Activated CD8-positive, alpha-beta memory T cell treated with anti-CD3 and anti-CD28 coated beads, Interleukin-2, amount 50 U/mL, for 24 hours (primary cell): ENCODE measurements around the gene DGKH.

Experiments
- DNase-seq: peaks from one replicate; pipeline ENCODE4 v3.0.0-alpha.2; 2020; ENCODE audit errors: extremely low read depth

DGKH gene

DNA sequence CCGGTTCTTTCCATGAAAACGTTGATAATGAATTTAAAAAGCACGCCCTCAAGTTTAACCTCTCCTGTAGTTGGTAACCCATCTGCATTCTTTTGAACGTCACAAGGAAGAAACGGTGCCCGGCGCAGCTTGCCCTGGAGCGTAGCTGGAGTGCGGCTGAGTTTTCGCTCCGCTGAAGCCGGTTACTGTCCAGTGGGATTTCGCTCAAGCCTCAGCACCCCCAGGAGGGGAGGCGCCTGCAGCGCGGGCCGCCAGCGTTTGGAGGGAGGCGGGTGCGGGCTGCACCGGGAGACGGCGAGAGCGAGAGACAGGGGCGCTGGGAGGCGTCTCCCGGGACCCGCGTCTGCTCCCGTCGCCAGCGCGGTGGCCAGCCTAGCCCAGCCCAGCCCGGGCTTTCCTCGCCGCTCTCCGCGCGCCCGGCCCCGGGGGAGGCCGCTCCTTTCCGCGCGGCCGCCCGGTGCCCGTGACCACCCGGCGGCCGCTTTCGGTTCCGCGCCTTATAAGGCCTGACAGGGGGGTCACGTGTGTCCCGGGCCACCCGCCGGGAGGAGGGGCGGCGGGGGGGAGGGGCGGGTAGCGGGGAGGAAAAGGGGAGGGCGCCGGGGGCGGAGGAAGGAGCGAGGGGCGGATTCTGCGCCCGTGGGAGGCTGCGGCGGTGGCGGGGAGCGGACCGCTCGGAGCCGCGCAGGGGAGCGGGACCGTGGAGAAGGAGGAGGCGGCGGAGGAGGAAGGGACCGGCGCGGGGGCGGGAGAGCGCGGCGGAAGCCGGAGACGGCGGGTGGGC, 8.3 kb upstream of the DGKH start:
- DNase-seq, result peak; percentile 57

DNA sequence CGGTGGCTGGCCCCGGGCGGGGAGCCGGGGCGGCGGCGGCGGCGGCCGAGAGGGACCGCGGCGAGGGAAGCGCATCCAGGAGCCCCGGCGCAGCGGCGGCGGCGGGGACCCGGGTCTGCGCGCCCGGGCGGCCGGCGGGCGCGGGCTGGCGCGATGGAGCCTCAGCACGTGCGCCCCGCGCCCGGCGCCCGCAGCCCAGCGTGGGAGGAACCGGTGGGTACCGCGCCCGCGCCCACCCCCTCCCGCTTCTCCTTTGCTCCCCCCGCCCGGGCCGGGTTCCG, 7.8 kb upstream of the DGKH start:
- DNase-seq, result no peak

DNA sequence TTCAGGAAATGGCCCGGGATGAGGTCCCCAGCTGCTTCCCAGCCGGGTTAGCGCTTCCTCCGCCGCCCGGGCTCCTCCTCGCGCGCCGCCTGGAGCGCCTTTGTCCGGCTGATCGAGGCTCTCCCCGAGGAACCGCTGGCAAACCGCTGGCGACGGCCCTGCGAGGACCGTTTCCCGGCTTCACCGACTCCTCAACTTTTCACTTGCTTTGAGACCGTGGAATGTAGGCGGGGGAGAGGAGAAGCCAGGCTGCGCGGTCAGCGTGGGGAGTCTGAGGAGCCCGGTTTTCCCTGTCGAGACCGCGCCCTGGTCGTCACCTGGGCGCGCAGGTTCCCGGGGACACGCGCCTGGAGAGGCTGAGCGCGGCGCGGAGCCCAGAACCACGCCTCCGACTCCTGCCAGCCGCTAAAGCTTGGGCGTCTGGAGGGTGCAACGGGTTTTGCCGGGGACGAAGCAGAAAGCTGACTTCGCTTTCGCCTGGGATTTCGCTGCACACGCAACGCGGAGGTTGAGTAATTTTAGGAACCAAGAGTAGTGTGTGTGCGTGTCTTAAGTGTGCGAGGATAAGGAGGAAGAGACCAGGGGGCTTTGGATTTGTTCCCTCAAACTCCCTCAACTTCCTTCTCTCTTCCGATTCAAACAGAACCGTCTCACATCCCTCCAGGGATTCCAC, 7.3 kb upstream of the DGKH start:
- DNase-seq, result no peak

DNA sequence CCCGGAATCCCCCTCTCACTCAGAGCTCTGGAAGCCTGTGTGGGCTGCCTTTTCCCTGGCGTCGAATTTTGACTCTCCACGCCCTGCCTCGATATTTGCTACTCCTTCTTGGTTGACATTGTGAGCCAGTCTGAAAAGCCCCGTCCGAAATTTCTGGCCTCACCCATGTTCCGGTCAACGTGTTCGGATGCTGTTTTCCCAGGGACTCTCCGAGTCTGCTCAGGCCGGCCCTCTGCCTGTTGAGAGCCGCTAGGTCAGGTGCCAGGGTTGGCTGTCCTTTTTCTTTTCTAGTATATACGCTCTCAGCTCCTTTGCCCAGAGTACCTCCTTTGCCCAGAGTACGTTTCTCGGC, 6.8 kb upstream of the DGKH start:
- DNase-seq, result no peak

DNA sequence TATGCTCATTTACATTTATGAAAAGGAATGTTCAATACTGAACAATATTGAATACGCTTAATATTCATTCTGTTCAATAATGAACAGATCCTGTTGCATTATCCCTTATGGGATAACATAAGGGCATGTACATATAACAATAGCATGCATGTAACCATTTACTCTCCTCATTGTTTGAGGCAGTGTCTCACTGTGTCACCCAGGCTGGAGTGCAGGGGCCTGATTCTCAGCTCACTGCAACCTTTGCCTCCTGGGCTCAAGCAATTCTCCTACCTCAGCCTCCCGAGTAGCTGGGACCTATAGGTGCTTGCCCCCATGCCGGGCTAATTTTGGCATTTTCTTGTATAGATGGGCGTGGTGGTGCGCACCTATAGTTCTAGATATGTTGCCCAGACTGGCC, 4.8 kb upstream of the DGKH start:
- DNase-seq, result no peak

DNA sequence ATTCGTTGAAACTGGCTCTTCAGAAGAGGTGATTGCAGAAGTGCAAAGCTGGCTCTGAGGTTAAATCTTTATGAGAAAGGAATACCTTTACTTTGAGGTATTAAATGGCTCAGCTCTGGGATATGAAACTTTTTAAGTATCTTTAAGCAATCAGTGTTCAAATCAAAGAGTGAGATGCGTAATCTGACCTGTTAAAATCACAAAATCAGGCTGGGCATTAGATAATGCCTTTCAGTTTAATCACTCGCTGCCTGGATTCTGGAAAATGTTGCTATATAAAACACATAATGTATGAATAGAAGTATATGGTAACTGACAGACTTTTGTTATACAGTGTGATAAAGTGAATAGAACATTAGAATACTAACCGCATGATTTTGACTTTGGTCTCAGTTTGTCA, 2.0 kb upstream of the DGKH start:
- DNase-seq, result no peak

DNA sequence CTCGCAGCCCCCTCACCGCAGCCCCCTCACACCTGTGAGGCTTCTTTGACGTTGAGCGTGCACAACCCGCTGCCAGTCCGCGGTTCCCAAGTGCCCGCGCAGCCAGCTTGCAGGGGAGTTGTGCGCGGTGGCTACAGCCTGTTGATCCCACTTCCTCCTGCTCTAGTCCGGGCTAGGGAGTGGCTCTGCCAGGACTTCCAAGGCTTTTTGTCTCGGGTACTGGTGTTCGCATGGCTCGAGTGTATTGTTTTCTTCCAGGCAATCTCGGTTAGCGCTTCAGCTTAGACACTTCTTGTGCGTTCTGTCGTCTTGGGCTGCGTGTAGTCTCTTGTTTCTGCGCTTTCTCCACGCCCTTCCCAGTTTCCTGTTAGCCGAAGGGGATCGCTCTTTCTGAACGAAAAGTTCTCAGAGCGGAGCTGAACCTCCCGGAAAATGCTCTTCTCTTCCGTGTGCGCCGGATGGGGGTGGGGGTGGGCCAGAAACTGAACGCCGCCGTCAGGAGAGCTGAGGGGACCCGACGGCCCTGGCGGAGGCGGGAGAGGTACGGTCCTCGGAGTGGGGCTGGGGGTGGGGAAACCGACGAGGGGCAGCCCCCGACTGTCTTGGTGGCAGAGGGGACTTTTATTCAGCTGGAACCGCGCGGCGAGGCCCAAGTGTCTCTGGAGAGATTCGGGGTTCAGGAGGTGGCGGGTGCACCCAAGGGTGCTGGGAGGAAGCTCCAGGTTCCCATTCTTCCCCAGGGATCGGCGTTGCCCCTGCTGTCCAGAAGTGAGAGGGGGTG, 697 bp upstream of the DGKH start:
- no peak for DNase-seq

DNA sequence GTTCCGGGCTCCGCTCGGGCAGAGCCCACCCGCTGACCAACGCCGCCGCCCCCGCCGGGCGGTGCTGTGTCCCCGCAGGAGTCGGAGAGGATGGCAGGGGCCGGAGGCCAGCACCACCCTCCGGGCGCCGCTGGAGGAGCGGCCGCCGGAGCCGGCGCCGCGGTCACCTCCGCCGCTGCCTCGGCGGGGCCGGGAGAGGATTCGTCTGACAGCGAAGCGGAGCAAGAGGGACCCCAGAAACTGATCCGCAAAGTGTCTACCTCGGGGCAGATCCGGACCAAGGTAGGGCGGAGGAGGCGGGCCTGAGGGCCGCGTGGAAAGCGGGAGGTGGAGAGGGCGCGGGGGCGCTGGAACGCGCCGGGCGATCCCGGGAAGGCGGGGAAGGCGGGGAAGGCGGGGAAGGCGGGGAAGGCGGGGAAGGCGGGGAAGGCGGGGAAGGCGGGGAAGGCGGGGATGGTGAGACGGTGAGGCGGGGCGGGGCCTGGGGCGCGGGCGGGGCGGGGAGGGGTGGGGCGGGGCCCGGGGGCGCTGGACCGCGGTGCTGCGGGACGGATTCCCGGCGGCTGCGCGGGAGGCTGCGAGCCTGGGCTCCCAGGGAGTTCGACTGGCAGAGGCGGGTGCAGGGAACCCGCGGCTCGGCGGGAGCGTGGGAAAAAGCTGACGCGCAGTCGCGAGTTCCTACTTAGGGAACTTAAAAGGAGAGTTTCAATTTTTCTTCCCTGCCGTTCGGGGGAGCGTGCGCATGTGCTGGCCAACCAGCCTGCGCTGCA, 421 bp downstream of the DGKH start:
- DNase-seq, result no peak

DNA sequence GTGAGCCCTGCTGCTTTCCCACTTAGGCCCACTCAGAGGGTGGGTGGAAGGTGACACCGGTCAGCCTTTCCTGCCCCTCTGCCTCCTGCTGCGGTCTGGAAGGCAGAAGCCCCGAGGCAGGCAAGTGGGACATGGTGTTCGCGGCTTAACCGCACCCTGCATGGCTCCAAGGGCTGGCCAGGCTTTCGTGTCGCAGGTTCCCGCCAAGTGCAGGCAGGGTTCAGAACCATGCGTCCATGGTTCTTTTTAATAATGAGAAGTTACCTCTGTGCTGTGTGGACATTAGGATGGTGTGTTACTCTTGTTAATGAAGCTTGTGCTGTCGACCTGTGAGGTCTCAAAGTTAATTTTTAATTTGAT, 986 bp downstream of the DGKH start:
- no peak for DNase-seq

DNA sequence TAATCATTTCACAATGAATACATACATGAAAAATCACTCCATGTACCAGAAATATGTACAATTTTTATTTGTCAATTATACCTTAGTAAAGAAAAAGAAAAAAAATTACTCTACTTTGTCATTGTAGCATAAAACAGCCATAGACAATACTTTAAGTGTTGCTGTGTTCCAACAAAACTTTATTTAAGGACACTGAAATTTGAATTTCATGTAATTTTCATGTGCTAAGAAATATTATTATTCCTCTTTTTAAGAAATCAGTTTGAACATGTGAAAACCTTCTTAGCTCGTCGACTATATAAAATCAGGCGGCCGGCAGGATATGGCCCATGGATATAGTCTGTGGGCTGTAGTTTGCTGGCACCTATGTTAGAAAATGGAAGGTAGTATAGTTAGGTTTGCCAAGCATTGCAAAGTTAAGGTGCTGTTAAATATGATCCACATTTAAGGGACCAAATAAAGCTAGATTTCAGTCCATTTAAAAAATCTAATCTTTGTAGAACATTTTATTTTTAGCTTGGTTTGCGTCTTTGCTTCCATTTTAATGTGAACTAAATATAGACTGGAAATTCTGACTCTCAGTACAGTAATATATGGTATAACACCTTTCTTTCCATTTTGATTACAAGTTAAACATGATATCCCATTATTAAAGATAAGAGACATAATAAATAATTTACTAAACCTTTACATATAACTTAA, 6.5 kb downstream of the DGKH start:
- DNase-seq, result no peak

DNA sequence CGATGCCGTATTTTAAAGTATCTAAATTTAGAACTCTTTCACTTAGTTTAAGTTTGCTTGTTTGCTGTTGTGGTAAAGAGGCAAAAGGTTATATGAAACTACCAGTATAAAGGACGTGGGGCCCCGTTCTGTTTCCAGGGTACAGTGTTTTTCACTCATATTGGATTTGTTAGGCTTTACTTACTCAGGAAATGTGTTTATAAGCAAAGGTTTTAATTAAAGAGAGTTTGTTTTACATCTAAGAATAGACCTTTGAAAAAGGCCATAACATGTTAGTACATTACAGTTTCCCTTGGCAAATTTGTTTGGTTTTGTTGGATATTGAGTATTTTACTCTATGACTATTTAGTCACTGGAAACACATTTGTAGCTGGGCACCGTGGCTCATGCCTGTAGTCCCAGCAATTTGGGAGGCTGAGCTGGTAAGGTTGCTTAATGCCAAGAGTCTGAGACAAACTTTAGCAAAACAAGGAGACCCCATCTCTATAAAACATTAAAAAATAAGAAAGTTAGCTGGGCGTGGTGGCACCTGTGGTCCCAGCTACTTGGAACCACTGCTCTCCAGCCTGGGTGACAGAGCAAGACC, 7.1 kb downstream of the DGKH start:
- no peak for DNase-seq

DNA sequence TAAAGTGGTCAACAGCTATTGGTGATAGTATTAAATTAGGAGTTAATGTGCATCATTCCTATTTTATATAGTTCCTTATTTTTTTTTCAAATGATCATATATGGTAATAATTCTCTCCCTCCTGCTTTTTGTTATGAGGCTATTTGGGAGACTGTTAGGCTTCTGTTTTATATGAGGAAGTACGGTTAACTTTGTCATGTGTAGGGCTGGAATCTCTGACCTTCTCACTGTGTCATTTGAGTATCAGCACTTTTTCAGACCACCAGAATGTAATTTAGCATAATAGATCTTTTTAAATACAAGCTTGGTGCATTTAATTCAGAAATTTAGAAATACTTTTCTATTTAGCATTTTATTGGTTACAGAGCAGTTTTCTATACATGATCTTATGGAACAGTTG, 7.7 kb downstream of the DGKH start:
- no peak for DNase-seq

DNA sequence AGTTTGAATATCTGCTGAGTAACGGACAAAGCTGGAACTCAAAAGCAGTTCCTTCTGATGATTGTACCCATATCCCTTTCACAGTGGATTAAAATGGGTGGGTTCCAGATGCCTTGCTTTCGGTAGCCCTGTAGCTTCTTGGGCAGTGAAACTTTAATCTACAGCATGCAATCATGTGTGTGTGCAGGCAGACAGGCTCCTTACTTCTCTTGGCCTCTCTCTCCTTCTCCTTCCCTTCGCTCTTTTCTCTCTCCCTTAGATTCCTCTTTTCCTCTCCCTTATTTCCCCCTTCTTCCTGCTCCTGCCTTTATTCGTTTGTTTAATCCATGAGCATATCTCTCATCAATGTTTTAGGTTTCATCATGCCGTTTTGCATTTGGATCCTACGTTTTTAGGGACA, 8.1 kb downstream of the DGKH start:
- DNase-seq, result no peak

DNA sequence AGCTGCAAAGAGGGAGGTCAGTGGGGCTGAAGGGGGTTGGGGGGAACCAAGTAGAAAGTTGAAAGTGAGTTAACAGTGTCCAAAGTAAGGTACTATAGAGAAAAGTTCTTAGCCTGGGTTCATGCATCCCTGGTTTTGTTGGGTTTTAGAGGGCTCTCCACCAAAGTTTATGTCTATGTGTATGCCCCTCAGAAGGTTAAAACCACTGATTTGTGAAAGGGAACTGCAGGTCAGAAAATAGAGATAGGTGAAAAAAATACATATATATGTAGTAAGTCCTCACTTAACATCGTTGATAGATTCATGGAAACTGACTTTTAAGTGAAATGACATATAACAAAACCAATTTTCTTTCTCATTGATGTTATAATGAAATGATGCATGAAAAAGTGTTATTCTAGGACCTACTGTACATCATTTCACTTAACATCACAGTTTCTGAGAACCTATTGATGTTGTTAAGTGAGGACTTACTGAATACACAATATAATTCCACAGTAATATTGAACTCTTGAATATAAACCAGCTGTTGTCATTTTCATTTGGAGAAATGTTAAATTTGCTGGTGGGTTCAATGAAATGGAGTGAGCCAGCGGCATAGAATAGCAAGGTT, 9.6 kb downstream of the DGKH start:
- no peak for DNase-seq

DNA sequence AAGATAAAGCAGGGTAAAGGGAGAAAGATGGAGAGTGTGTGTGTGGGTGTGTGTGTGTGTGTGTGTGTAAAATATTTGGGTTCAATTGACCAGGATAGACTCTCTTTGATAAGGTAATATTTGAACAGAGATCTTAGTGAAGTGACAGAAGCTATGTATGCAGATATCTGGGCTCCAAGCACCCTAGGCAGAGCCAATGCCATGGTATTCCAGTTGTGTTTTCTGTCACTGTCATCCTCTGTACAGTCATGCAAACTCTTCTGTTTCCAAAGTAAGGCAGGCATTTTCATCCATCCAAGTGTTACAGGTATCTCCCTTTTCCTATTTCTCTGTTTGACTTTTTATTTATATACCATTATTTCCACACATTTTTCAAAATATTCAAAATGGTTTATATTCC, 13.5 kb downstream of the DGKH start:
- DNase-seq, result no peak

DNA sequence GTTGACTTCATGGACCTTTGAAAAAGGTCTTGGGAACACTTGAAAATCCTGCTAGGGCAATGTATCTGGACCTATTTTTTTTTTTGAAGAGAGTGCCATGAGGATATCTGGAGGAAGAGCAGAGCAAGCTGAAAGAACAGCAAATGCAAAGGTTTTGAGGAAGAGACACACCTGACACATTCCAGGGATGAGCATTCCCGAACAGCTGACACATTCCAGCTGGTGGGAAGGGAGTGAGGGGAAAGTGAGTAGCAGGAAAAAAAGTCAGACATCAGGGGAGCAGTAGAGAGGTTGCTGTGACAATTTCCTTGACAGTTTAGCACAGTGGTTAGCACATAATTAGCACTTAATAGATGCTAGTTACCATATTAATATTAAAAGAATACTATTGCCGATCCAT, 14.7 kb downstream of the DGKH start:
- no peak for DNase-seq

DNA sequence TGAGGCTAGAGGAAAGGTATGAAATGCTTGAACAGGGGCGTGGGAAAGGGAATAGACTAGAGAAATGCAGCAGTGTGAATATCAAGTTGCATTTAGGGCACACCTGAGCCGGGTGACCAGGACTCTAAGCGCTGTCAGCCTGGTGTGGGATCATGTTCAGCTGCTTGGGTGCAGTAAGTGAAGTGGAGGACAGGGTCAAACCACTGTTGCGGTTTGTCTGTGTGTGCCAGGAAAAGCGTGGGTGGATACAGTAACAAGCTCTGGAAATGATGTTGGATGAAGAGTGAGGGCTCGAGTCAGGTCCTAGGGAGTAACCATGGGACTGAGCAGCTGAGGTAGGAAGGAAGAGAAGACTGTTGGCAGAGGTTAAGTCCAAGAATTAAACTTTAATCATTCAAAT, 15.8 kb downstream of the DGKH start:
- DNase-seq, result no peak

DNA sequence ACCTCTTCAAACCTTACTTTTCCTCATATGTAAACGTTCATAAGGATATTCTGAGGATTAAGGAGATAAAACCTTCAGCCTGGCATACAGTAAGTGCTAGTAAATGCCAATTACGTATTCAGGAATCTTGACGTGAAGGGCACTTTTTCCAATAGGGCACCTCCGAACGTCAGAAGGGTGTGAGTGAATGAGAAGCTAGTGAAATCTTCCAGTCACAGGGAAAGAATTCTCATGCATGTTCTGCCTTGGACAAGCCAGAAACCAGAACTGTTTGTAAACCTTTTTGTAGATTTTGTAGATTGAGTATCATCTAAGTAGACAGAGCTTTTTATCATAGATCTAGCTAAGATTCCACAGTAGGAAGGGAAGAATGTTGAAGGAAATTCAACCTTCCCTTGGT, 16.5 kb downstream of the DGKH start:
- DNase-seq, result no peak

DNA sequence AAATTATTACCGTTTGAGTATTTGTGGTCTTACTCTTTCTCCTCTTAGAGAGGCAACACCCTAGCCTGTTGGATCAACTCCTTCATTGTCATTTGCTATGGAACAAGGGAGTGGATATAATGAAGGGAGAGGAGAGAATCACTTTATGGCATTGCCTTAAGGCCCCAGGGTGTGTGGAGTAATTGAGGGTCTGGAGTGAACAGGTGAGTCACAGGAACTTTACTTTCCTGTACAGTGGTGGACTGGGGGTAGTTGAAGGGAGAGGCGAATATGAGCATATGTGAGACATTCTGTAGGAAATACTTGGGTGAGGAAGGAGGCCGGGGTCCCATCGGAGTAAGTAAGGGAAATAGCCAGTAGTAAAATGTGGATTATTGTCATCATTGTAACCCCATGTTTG, 17.0 kb downstream of the DGKH start:
- DNase-seq, result no peak

DNA sequence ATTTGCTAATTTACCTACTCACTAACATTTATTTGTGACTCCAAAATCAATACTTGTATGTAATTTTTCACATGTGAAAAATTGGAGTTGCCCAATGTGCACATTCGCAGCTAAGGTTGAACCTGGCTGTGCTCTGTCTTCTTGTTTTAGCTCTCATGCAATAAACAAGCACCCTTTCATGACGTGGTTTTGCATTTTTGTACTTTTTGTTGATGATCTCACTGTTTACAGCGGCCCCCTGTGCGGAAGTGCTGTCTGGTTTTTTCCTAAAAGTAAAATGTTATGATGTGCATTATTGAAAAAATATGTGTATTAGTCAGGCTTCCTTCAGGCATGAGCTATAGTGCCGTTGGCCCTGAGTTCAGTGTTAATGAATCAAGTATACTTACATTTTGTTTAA, 18.1 kb downstream of the DGKH start:
- no peak for DNase-seq

DNA sequence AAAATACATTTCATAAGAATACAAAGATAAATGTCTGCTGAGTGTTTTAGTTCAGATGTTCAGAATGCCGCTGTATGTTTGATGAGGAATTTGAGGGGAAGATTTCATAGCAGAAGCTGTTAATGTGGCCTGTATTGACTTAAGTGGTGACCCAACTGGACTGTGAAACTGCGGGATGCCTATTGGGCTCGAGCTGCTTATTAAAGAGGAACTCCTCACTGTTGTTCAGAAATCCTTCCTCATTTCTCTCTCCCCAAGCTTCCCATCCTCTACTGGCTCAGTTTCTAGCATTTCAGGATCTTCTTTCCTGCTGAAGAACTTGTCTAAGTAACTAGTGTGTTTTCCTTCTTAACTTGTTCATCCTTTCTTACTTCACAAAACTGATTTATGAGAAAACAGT, 20.4 kb downstream of the DGKH start:
- no peak for DNase-seq
